Spleen (tissue), 7 donors: ENCODE measurements around the gene COL27A1.

Source experiments
- CTCF ChIP-seq, 11 experiments: fragments of 200-600 bp in 7 of 11; fragments of 450-650 bp in 4 of 11; sonication (generic) in 4 of 11; IDR thresholded peaks in 8 of 11; conservative IDR thresholded peaks in 3 of 11; 1 replicate in 7 of 11; 2 replicates in 4 of 11; pipeline versions ENCODE4 v1.4.0 to v1.8.0; 2016 to 2021; ENCODE audit warnings: antibody characterized with exemption in 11 of 11, inconsistent platforms in 4 of 11, mild to moderate bottlenecking in 1 of 11
- POLR2A ChIP-seq, 3 donors: fragments of 450-650 bp; IDR thresholded peaks; one replicate each; pipeline ENCODE4 v1.5.1; 2017; ENCODE audit warnings: antibody characterized with exemption in 3 of 3, mild to moderate bottlenecking in 1 of 3
- donor health status: DM: no; HTN: no; CAD: no; lungs with moderate emphysema.
- donor health status: DM: no; HTN: no; CAD: no.
- donor health status: DM: no; HTN: no; CAD: no.

GRCh38 chr9:114131808-114132549, 23.4 kb upstream of the COL27A1 start:
- TF ChIP-seq CTCF (IDR thresholded peaks at IDR 0.05 in 8 of 11, conservative IDR thresholded peaks at IDR 0.05 in 3 of 11) (no peak), POLR2A (IDR thresholded peaks at IDR 0.05) (no peak)
